GM21526 (cell line): ENCODE measurements around the gene BACH2.

Experiments used
- ATAC-seq: cut with Tn5 transposase; IDR thresholded peaks from one replicate; pipeline ENCODE4 v1.9.1; 2021; ENCODE audit warnings: moderate library complexity; ENCODE audit not compliant: unreplicated experiment, low FRiP score

Gene BACH2

DNA sequence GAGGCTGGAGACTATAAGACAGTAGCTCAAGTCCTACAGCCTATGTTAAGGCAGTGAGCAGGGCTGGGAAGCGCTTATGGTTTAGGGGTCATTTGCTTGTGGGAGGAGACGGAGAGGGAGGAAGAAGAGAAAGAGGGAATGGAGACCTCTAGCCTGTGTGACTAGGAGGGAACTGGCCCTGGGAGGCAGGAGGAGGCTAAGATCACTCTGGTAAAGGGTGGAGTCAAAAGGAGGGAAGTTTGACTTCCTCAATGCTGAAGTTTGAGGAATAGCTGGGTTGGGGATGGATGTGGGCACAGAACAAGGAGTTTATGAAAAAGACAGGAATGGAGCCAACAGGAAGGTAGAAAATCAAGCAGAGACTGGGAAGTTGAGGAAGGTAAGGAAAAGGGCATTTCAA lies 6.4 kb upstream of the BACH2 start:
- no peak for ATAC-seq

DNA sequence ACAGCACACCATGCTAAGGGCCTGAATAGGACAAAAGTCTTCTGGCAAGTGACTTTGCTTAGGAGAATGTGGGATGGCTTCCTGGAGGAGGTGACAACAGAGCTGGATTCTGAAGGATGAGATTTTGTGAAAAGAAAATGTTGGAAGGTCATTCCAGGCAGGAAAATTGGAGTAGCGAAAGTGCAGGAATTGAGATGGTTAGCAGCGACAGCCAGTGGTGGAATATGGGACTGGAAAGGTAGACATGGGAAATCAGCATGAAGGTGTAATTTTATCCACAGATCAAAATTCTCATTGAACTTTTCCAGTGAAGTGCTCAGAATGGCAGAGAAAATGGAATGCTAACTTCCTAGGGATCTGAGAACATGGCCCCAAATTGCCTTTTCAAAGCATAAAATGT lies 5.7 kb upstream of the BACH2 start:
- no peak for ATAC-seq

DNA sequence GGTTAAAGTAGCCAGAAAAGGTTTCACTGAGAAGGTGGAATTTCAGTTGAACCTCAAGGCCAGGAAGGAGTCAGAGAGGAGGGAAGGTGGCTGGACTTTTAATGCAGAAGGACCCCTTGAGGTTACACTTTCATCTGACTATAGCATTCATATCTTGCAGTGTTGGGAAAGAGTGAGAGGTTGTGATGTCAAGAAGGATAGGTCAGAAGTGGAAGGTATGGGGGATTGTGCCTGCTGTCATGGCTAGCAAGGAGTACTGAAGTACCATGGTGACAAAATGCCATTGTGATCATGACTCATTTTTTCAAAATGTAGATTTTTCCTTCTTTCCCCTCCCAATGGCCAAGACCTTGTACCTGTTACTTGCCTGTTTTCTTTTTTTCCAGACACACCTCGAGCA lies 5.2 kb upstream of the BACH2 start:
- no peak for ATAC-seq

DNA sequence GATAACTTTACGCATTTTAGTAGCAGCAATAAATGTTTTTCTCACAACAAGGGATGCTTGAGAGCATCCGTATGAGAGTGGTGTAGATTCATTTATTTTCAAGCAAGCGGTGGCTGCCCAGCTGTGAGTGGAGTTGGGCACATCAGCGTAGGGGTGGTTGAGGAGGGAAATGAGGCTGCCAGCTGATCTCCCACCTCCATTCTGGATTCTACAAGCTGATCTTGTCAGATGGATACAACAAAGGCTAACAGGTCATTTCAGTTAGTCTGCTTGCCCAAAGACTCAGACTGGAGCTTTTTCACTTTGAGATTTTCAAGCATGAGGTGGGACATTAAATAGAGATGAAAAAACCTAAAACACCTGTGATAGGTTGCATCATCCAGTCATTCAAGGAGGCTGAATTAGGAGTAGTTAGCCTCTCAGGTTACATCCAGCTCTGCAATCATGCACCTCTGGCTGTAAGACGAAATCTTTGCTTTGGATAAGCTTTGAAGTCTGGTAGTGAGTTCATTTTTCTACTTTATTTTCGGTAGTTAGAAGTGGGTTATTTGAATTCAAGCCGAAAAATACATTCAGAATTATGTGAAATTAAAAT lies 1.9 kb upstream of the BACH2 start:
- ATAC-seq, result no peak

DNA sequence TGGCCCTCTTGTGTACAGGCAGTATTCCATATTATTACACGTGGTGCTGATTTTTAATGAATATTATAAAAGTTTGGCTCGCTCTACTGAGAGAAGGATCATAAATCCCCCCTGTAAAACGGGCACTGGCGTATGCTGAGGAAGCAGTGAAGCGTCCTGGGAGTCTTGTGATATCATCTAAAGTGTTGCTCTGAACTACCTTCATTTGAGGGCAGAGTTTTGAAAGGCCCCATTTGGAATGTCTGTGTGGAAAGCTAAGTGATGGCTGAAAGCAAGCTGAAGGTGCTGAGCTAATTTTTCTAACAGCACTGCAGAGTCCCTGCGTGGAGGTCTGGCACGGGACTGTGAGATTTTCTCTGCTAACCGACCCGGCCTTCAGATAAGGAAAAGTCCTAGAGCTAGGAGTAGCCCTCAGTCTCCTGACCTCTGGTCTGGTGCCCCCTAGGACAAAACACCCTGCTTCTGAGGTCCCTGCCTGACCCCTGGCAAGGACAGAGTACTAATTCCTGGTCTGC lies 1.3 kb upstream of the BACH2 start:
- no peak for ATAC-seq

DNA sequence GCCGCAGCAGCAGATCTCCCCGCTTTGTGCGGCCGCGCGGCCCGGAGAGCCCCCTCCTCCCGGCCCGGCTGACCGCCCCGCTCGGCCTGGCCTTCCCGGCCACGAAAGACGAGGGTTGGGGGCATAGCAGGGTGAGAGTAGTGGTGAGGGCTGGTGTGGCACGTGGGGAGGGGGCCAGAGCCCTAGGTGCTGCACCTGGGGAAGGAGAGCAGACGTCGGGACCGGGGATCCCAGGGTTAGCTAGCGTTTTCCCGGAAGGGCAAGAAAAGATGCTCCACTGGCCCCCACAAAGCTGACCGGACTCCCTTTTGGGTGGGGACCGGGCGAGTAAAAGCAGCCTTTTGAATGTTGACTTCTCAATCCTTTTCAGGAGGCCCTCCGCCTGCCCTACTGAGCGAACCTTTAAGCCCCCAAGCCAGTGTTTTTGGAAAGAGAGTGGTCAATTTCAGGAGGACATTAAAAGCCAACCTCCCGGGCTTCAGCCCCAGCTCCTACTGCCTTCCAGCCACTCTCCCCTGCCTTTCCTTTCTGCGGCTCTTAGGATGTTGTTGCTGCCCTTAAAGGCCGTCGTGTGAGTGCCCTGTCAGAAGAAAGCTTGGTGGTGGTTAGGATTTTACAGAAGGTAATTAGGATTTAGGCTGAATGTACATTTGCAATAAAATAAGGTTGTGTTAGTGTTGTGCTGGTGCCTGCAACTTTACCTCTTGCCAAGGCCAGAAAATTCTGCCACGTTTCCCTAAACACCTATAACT lies 648 bp upstream of the BACH2 start:
- ATAC-seq, result no peak

DNA sequence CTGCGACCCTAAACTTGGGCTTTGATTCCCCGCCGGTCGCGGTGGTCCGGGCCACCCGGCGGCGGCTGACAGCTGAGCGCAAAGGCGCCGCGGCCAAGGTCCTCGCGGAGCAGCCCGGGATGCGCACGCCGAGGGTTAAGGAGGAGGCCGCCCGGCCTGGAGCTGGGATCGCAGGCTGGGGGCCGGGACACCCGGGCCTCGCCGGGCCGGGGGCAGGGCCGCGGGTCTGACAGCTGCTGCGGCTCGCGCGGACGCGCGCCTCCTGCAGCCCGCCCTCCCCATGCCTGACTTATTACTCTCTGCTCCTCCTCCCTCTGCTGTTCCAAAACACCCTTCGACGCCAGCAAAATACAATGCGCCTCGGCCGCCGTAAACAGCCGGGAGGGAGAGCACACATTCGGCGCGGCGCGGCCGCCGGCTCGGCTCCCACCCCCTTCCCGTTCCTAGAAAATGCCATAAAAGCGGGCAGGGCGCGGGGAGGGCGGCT lies 746 bp downstream of the BACH2 start:
- no peak for ATAC-seq

DNA sequence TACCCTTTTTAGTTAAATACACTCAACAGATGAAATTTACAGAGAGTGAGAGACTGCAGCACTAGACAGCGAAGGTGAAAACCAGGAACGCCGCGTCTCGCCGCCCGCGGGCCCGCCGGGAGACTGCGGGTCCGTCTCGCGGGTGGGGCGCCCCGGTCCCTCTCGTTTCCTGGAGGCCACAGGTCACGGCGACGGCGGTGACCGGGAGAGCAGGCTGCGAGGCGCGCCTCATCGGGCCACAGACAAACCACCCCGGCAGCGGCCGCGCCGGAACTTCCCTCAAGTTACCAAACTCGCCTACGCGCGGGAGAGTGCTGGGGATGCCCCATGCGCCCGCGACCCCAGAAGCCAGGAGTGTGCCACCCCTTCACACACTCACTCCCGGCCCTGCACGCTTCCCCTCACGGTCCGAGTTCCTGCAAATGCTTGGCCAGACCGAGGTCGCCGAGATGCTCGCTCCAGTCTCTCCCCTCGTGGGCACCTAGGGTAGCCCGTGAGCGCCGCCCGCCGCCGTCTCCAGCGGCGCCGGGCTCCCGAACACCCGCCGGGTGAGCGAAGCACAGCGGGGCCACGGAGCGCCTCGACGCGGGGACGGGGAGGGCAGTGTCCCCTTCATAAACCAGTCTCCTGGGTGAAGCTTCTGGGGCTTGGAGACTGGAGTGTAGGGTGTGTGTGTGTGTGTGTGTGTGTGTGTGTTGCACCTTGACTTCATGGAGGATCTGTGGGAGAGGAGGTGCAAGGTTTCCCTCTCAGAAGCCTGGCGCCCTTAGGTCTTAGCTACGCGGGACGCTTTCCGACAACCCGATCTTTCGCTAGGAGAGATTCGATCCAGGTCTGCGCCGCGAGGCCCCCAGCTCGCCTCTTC lies 1.4 kb downstream of the BACH2 start:
- ATAC-seq, result no peak

DNA sequence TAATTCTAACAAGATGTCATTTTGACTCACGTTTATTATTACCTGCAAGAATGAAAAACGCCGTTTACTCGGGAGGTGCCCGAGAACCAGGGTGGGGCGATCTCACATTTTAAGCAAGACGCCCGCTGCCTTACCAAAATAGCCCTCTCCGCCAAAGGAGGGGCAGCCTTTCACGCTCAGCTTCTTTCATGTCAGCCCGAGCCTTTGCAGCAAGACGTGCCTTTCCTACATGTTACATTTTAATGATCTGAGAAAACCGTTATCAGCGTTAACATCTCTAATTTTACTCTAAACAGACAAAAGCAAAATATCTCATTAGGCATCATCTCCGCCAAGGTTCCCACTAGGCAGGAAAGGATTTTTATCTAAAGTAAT lies 2.0 kb downstream of the BACH2 start:
- ATAC-seq, result no peak

DNA sequence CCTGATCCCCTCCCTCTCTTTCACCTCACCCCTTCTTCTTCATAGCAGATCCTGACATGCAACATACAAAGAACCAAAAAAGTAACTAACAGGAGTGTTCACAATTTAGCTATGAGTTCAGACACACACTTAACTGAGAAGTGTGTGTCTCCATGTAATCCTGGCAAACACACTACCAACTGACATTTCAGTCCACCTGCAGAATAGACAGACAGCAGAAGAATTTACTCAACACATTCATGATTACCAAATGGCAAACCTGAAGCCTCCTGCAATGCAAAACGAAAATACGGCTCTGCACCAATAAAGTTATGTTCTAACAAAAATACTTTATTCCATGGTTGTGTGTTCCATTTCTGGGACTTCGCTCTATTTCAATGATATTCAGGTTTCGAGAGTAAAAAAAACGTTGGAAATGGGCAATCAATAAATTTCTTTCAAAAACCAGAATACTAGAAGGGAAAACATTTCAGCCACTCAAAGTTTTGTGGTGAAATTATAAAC lies 2.6 kb downstream of the BACH2 start:
- ATAC-seq, result no peak

DNA sequence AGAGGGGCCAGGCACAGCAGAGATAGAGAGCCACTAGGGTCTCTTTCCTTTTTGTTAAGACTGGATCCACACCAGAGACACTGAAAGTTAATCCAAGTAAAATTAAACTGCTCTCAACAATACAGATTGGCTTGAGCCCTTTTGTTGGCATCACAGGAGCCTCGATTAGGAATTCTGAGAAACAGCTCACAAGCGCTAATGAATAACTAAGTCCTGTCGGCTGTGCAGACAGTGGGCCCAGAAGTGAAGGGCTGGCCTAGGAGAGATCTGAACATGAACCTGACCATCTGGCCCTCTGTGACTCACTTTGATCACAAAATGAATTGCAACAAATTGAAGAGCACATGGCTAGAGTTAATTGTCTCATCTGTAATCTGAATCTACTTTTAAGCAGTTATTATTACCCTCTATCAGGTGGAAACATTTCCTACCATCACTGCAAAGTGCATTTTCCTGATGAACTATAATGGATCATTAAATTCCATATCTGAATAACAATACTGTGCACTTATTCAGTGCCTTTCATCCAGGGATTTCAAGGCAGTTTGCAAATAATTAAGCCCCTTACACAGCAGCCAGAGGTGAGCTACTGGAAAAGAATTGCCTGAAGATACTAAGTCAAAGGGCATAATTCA lies 3.2 kb downstream of the BACH2 start:
- no peak for ATAC-seq

DNA sequence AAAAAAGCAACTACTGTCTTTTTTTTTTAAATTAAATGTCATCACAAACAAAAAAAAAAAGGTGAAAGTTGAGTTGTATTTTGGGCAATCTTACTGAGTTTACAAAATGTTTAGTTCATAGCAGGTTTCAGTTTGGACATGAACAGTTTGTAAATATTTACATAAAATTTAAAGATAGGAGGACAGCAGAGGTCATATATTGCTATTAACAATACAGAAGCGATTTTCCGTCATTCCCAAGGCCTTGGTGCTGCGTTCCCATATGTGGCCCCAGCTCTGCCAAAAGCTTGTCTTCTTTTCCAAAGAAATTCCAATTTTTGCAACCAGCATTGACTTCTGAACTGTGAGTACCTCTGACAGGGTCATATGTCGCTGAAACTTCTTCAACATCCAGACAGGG lies 5.1 kb downstream of the BACH2 start:
- no peak for ATAC-seq

DNA sequence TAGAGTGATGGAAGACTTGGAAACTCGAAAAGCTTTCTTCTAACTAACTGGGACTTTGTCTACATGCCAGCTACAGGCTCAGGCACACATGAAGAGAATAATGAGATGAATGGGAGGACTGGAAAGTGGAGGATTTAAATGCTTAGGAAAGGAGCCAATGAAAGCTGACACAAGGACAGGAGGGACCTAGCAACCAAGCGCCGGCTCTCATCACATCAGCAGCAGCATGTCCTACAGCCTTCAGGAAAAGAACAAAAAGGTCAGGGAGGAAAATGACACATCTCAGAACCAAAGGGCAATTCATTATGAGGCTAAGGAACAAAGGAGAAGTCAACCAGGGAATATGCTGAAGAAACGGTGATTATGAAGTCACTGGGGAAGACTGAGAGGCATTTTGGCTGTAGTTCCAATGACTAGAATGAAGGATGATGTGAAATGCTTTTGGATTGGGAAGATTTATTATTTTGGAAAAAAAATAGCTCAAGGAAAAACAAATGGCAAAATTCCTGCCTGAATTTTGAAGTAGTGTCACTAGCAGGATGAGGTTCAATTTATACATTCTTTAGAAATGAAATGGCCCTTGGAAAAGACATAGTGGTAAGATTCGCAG lies 5.7 kb downstream of the BACH2 start:
- no peak for ATAC-seq

DNA sequence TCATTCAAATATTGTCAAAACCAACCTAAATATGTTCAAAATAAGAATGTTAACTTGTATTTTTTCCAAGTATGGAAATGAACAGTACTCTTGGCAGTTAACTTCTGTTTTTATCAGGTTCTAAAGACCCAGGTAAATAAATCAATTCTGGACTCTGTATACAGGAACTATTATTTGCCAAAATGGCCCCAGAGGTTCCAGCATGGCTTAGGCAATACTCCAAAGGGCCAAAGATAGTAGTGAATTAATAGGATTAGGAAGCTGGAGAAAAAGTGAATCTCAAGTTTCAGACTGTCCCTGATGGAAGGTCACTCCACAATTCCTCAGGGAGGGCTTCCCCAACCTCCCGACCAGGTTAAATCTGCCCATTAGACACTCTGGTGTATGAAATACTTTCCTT lies 6.7 kb downstream of the BACH2 start:
- ATAC-seq, result no peak

DNA sequence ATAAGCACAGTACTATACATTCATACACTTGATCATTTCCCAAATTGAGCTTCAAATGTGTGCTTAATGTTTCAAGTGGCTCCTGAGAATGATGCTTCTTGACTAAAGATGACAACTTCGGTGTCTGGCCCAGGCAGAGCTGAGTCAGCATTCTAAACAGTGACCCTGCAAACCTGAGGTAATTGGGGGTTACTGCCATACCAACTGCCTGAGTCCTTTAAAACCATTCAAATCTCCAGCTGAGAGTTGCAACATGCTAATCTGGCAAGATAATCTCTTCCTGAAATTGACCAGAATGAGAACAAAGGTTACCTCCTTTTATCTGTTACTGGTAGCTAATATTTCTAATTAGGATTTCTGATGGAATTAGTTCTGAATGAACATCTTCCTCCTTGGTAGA lies 8.2 kb downstream of the BACH2 start:
- ATAC-seq, result no peak

DNA sequence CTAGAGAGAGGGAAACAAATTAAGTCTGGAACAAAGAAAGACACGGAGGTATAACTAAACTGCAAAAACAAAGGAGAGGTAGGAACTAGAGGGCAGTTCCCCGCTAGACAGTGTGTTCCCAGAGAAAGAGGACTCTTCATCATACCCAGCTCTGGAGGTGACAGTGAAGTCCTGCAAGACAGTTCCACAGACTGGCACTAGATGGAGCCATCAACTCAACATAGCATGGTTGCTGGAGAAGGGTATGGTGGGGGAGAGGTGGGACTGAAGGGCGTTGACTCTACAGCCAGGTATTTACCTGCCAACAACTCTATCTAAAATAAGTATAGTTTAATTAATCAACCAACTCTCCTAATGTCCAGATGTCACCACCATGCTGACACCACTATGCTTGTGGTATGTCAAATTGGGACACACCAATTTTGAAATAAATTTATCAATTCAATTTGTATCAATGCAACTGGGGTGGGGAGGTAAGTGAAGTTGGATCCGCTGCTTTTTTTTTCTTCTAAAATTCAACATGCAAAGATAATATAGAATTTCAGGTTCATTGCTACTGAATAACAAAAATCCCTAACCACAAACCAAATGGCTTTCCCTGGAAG lies 9.7 kb downstream of the BACH2 start:
- ATAC-seq, result no peak

DNA sequence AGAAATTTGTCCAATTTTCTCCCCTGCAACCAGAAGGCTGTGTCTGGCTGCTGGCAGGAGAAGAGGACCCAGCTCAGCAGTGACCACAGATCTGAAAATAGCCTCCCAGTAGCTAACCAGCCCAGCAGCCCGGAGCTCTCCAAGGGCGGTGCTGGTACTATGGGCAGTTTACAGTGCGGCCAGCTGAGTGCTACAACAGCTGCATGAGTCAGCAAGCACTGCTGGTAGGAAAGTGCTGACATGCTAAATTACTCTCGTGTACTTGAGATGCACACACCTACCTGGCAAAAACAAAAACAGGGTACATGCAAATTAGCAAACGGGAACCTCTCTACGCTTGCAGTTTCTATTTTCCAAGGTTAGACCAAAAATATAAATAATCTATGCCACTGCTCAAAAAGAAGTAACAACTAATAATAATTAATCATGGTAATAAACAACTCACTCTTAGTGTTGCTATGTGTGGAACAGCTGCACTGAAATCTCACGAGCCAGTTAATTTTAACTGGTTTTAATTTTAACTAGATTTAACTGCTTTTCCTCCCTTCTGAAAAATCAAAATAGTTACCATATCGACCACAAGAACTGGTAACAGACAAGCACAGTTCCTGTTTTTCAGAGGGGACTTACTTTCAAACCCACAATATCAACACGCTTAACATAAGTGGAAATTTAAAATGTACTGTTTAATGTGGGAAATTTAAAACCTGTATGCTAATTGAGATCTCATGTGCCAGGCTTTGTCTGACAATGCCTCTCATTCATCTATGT lies 10.8 kb downstream of the BACH2 start:
- ATAC-seq, result peak; percentile 53

DNA sequence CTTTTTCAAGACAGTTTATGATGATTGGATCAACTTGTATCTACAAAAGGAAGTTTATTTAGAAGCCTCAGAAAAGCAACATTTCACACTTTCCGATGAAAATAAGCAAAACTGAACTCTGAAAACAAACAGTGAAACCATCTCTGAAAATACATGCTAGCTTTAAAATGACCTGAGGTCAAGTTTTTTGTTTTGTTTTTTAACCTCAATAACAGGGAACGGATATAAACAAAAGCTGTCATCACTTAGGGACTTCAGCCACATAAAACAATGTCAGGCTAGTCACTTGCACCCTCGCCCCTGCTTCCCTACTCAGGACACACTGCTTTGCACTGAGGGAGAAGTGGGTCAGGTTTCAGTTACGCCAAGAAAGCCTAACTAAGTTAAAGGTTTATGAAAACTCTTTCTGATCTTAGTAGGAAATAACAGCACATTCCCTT lies 11.6 kb downstream of the BACH2 start:
- ATAC-seq, result peak; percentile 31
